ENCODE results near the gene ARHGAP44. TPM values are rescaled to one million over a fixed set of nuclear protein-coding genes. Genes with fewer than 3 reads are reported as not detected.

ARHGAP44 gene
- total and polyA plus RNA-seq, 10 donors, result 0.54 to 2.6 (median 1.6) TPM

DNA sequence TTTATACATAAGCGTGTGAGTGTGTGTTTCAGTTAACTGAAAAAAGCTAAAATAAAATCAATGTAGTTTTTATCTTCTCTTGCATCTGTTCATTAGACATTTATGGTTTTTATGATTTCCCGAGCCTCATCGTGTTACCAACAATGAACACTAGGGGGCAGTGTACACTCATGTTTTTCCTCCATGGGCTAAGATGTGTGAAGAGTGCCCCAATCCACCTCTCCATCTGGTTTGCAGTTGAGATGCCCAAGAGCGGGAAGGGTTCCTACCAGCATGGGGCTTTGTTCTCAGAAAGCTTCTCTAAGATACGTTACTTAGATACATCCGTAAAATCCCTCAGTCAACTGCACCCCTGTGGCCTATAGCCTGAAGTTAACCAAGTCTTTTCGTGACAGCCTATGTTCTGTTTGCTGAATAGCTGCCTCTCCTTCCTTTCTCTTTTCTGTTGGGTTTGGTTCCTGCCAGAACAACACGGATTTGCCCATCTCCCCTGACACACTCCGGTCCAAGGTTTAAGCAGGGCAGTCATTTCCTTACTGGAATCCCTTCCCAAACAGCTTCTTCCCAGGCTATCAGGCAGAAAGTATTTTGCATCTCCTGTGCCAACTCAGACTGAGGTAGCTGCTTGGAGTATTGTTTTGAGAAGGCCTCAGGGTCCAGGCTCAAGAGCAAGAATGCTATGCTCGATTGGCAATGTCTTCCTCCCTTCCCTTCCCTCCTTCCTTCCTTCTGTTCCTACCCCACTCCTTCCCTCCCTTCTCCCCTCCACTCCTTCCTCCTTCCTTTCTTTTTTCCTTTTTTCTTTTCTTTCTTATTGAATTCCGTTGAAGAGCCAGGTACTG lies 241.4 kb downstream of the ARHGAP44 start:
- Histone ChIP-seq H3K9me3 (peaks cover 0 to 11% (median 9%) of the 10 kb centered on the region in 8 donors), H3K36me3 (no peaks in the 10 kb centered on the region), H3K27me3 (replicated peaks in 1 of 7) (no peaks in the 10 kb centered on the region), H3K4me3 (no peak overlapping the region), H3K4me1 (peaks cover 0 to 11% (median 0%) of the 10 kb centered on the region in 6 donors), H3K27ac (no peak overlapping the region)
- no peak for DNase-seq
- TF ChIP-seq, protein P1, sequence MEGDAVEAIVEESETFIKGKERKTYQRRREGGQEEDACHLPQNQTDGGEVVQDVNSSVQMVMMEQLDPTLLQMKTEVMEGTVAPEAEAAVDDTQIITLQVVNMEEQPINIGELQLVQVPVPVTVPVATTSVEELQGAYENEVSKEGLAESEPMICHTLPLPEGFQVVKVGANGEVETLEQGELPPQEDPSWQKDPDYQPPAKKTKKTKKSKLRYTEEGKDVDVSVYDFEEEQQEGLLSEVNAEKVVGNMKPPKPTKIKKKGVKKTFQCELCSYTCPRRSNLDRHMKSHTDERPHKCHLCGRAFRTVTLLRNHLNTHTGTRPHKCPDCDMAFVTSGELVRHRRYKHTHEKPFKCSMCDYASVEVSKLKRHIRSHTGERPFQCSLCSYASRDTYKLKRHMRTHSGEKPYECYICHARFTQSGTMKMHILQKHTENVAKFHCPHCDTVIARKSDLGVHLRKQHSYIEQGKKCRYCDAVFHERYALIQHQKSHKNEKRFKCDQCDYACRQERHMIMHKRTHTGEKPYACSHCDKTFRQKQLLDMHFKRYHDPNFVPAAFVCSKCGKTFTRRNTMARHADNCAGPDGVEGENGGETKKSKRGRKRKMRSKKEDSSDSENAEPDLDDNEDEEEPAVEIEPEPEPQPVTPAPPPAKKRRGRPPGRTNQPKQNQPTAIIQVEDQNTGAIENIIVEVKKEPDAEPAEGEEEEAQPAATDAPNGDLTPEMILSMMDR (IDR thresholded peaks at IDR 0.05 in 8 of 11, conservative IDR thresholded peaks at IDR 0.05 in 3 of 11), result peak; percentile 44 to 87 (median 76)
- TF ChIP-seq POLR2AphosphoS5 (IDR thresholded peaks at IDR 0.05), result no peak
- intact Hi-C loops (cut with DNase I; ENCODE audit: low total_unique reads), result no loop called here
- WGBS, 5 donors, result 53 to 60% (median 53%) methylated on average over 11 of the region's 11 CpGs

DNA sequence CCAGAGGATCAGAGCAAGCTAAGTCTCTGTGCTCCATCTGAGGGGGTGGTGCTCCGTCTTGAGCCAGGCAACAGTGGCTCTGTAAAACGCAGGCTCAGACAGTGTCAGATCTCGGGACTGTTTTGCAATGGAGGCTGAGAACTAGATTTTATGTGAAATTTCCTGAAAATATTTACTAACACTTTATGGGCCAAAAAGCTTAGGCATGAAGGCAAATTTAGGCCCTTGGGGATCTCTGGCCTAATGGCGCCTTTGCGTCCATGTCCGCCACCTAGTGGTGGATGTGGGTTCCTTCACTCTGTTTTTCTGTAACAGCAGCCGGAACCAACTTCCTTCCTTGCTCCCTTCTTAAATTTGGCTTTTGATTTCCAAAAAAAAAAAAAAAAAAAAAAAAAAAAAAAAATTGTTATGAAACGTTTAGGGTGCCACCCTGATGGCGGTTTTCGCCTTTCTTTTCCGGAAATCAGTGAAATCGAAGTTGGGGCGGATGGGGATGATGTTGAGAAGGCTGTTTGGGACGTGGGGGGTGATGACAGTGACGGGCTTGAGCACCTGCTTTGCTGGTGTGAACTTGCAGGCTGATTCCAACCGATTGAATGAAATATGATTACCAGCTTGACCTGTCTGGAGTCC lies 242.5 kb downstream of the ARHGAP44 start:
- intact Hi-C loops (cut with DNase I; ENCODE audit: low total_unique reads), result no loop called here
- H3K27me3 ChIP-seq (replicated peaks in 1 of 7), result no peaks in the 10 kb centered on the region
- no peak overlapping the region for H3K27ac ChIP-seq
- H3K36me3 ChIP-seq, result no peaks in the 10 kb centered on the region
- peaks cover 0 to 23% (median 20%) of the 10 kb centered on the region in 8 donors for H3K9me3 ChIP-seq
- peak; percentile 81 for DNase-seq
- no peak overlapping the region for H3K4me3 ChIP-seq
- TF ChIP-seq, protein P1 (IDR thresholded peaks at IDR 0.05 in 8 of 11, conservative IDR thresholded peaks at IDR 0.05 in 3 of 11), result peak; percentile 33 to 83 (median 75)
- TF ChIP-seq POLR2A (IDR thresholded peaks at IDR 0.05), result no peak
- 30 to 48% (median 31%) methylated on average over 16 of the region's 16 CpGs for WGBS, 5 donors
- peaks cover 0 to 11% (median 0%) of the 10 kb centered on the region in 6 donors for H3K4me1 ChIP-seq

GRCh38 chr17:13035420-13035819 lies 246.1 kb downstream of the ARHGAP44 start:
- TF ChIP-seq POLR2AphosphoS5 (IDR thresholded peaks at IDR 0.05) (no peak), POLR2A (IDR thresholded peaks at IDR 0.05) (no peak)
- TF ChIP-seq, protein P1 (IDR thresholded peaks at IDR 0.05 in 8 of 11, conservative IDR thresholded peaks at IDR 0.05 in 3 of 11), result no peak
- Histone ChIP-seq H3K27me3 (replicated peaks in 1 of 7) (no peaks in the 10 kb centered on the region), H3K9me3 (peaks cover 0 to 36% (median 25%) of the 10 kb centered on the region in 8 donors), H3K4me1 (peaks cover 0 to 11% (median 0%) of the 10 kb centered on the region in 6 donors), H3K36me3 (no peaks in the 10 kb centered on the region), H3K4me3 (no peak overlapping the region), H3K27ac (no peak overlapping the region)
- 93 to 100% (median 98%) methylated on average over 1 of the region's 1 CpG for WGBS, 5 donors
- intact Hi-C loops (cut with DNase I; ENCODE audit: low total_unique reads), result no loop called here
- DNase-seq, result no peak

DNA sequence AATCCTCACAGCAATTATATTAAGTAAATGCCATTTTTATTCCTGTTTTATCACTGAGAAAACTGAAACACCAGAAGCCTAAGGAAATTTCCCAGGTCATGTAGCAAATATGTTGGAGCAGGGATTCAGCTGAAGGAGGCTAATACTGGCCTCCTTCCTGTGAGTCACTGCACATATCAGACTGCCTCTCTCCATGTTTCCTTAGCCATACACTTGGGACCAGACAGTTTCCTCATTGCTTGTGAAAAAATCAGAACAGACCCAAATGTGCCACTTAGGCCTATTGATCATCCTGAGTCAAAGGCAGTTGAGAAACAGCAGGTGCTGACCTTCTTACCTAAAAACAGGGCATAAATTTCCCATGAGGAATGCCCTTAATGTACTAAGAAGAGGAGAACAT lies 247.5 kb downstream of the ARHGAP44 start:
- no peak for DNase-seq
- Histone ChIP-seq H3K27me3 (replicated peaks in 1 of 7) (peaks cover 0 to 13% (median 0%) of the 10 kb centered on the region in 7 donors), H3K36me3 (no peaks in the 10 kb centered on the region), H3K4me3 (no peak overlapping the region), H3K27ac (no peak overlapping the region), H3K9me3 (peaks cover 0 to 36% (median 25%) of the 10 kb centered on the region in 8 donors), H3K4me1 (peaks cover 0 to 6% (median 0%) of the 10 kb centered on the region in 6 donors)
- no peak for TF ChIP-seq POLR2AphosphoS5 (IDR thresholded peaks at IDR 0.05)
- no peak for TF ChIP-seq POLR2A (IDR thresholded peaks at IDR 0.05)
- TF ChIP-seq, protein P1 (IDR thresholded peaks at IDR 0.05 in 8 of 11, conservative IDR thresholded peaks at IDR 0.05 in 3 of 11), result no peak
- intact Hi-C loops (cut with DNase I; ENCODE audit: low total_unique reads), result no loop called here

All from spleen (tissue), 11 donors.